ACC112 (cell line): ENCODE data around the gene LHFPL3.

Source experiments
- H2AFZ ChIP-seq: fragments of 200-600 bp; sonication (generic); one replicate; pipeline ENCODE4 v1.6.0; 2017; ENCODE audit warnings: antibody characterized with exemption, low read length; ENCODE audit not compliant: unreplicated experiment
- H3K27ac ChIP-seq: fragments of 200-600 bp; sonication (generic); 2 replicates; pipeline ENCODE4 v1.5.1; 2014; ENCODE audit warnings: low read depth, mild to moderate bottlenecking, antibody characterized with exemption, low read length, moderate library complexity
- H3K27me3 ChIP-seq: fragments of 200-600 bp; sonication (generic); 2 replicates; pipeline ENCODE4 v1.6.1; 2014; ENCODE audit warnings: mild to moderate bottlenecking, antibody characterized with exemption, low read length, moderate library complexity, mixed read lengths; ENCODE audit not compliant: insufficient read depth
- H3K36me3 ChIP-seq: fragments of 200-600 bp; sonication (generic); 2 replicates; pipeline ENCODE4 v1.6.1; 2016; ENCODE audit warnings: mild to moderate bottlenecking, antibody characterized with exemption, low read length, moderate library complexity, mixed read lengths; ENCODE audit not compliant: insufficient read depth
- H3K4me1 ChIP-seq: fragments of 200-600 bp; sonication (generic); one replicate; pipeline ENCODE4 v1.6.1; 2016; ENCODE audit warnings: low read length, mixed read lengths; ENCODE audit not compliant: insufficient read depth, unreplicated experiment, control insufficient read depth
- H3K4me3 ChIP-seq: fragments of 200-600 bp; sonication (generic); 2 replicates; pipeline ENCODE4 v1.5.1; 2014; ENCODE audit warnings: mild to moderate bottlenecking, low read depth, low read length
- H3K79me2 ChIP-seq: fragments of 200-600 bp; sonication (generic); one replicate; pipeline ENCODE4 v1.6.0; 2016; ENCODE audit warnings: low read length; ENCODE audit not compliant: control insufficient read depth, unreplicated experiment, insufficient read depth

The LHFPL3 gene

GRCh38 chr7:104767113-104767512 lies 438.7 kb downstream of the LHFPL3 start:
- Histone ChIP-seq H3K27me3 (peaks cover 48% of the 10 kb centered on the region), H3K4me3 (no peak overlapping the region), H3K27ac (no peak overlapping the region), H3K4me1 (no peaks in the 10 kb centered on the region), H3K36me3 (no peaks in the 10 kb centered on the region), H3K79me2 (no peaks in the 10 kb centered on the region), H2AFZ (no peak overlapping the region)

DNA sequence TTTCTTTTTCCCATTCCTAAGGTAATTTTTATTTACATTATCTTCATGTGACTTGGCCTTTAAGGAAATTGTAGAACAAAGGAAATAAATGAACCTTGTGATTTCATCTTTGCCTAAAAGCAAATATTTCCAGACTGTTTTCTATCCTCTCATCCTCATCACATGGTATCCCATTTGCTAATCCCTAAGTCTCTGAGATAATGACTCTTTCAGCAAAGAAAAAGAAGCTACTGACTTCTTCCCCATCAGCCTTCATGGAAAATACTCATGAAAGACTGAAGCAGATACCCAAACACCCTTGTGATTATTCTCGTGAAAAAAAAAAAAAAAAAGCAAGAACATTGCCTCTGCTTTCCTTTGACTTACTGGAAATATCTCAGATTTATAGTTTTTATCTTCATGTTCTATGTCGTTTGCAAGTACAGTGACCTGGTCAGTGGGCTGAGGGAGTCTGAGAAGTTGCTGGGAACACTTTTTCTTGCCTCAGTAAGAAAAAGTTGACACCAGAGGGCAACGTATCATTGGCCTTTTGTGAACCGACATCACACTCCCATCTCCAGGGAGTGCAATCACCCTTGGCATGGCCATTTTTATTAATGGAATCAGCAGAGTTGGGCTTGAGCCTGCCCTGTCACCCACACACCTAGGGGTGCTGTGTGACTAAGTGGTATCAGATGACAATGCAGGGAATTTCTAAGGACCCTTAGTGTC lies 439.6 kb downstream of the LHFPL3 start:
- Histone ChIP-seq H3K79me2 (no peaks in the 10 kb centered on the region), H3K4me3 (no peak overlapping the region), H2AFZ (no peak overlapping the region), H3K27me3 (peaks cover 53% of the 10 kb centered on the region), H3K36me3 (no peaks in the 10 kb centered on the region), H3K4me1 (no peaks in the 10 kb centered on the region), H3K27ac (no peak overlapping the region)

DNA sequence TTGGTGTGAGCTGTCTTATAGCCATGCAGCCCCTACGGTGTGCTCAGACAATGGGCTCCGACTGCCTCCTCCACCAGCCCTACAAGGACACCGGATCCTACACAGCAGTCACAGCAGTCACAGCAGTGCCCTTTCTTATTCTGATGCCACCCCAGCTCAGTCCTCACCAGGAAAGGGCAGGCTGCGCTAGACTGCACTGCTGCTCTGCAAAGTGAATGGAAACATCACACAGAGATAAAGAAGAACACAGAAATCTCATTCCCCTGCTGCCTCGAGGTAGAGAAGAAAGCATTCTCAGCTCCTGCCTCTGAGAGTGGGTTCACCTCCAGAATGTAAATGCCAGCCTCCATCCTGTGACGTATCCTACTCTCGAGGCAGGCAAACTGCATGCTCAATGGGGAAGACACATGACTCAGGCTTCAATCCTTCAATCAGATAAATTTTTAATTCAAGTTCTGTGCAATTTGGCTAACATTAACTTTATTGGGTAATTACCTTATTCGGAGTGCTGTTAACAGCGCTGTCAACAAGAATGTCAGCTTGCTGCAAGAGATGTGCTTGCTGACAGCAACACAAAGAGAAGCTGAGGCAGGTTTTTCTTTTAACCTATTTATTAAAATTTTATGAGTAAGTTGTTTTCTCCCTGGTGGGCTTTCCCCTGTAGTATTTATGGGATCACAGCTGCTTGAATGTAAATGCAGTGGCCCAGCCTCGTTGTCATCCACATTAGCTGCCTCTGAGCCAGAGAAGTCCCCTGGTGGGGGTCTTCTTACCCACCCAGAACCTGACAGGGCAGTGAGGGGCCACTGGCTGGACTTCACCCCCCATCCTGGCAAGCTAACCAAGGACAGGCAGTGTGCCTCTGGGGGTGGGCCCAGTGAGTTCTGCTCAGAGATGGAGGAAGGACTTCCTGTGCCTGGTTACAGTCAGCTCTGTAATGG lies 444.3 kb downstream of the LHFPL3 start:
- Histone ChIP-seq H3K36me3 (no peaks in the 10 kb centered on the region), H3K79me2 (no peaks in the 10 kb centered on the region), H3K27me3 (peaks cover 43% of the 10 kb centered on the region), H3K4me3 (no peak overlapping the region), H3K27ac (no peak overlapping the region), H2AFZ (no peak overlapping the region), H3K4me1 (no peaks in the 10 kb centered on the region)

GRCh38 chr7:104773796-104774195 lies 445.4 kb downstream of the LHFPL3 start:
- Histone ChIP-seq H2AFZ (no peak overlapping the region), H3K4me3 (no peak overlapping the region), H3K27ac (no peak overlapping the region), H3K79me2 (no peaks in the 10 kb centered on the region), H3K4me1 (no peaks in the 10 kb centered on the region), H3K27me3 (peaks cover 42% of the 10 kb centered on the region), H3K36me3 (no peaks in the 10 kb centered on the region)

DNA sequence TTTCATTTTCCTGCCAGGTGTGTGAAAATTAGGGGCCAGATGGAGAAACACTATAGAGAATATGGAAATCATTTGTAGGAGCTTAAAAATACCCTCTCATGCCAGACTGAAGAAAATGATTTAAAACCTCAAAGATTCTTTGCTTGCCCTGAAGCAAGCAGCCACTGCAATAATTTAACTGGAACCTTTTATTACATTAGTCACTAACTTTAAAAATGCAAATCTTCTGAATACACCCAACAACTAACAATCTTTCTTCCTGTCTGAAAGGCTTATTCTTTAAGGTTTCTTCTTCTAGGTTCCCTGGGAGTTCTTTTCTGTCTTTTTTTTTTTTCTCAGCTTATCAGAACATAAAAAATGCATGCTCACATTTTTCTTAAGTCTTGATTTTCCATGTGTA lies 447.1 kb downstream of the LHFPL3 start:
- Histone ChIP-seq H3K4me1 (no peaks in the 10 kb centered on the region), H3K27ac (no peak overlapping the region), H2AFZ (no peak overlapping the region), H3K36me3 (no peaks in the 10 kb centered on the region), H3K27me3 (peaks cover 48% of the 10 kb centered on the region), H3K4me3 (no peak overlapping the region), H3K79me2 (no peaks in the 10 kb centered on the region)

DNA sequence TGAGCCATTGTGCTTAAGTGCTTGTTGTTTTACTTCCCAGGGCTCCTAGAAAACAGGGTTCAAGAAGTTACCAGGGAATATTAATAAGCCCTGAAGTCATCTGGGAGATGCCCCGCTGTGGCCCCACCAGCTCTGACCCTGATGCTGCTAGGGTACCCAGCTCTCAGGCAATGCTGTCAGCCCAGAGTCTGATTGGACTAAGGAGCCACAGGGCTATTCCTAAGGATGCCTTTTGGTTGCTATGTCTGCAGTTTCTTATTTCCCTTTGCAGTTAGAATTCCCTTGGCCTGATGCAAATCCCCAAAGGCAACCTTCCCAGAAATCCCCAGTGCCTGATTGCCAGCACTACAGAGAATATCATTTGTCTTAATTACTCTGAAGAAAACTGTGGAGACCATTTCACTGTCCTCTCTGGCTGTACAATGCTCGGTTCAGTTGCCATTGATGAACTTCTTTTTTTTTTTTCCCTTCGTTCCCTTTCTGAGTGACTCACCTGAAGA lies 448.9 kb downstream of the LHFPL3 start:
- H3K4me1 ChIP-seq: no peaks in the 10 kb centered on the region
- H3K27ac ChIP-seq: no peak overlapping the region
- no peaks in the 10 kb centered on the region for H3K36me3 ChIP-seq
- no peak overlapping the region for H3K4me3 ChIP-seq
- H2AFZ ChIP-seq: no peak overlapping the region
- H3K79me2 ChIP-seq: no peaks in the 10 kb centered on the region
- peaks cover 55% of the 10 kb centered on the region for H3K27me3 ChIP-seq

DNA sequence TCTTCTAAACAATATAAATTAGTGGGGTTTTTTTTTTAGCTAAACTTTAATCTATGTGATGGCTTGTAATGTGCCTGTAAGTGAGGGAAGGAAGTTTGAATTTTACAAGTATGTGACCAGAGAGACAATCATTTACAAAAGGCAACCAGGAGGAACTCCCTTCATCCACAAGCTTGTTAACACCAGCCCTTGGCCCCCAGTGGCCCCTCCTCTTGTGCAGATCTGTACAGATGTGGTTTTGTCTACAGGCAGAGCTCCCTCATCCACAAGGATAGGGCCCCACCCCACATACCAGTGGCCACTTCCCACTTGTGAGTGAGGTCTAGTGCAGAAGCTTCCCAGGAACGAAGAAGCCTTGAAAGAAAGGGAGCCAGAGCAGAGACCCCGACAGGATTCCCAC lies 451.5 kb downstream of the LHFPL3 start:
- no peaks in the 10 kb centered on the region for H3K79me2 ChIP-seq
- no peak overlapping the region for H2AFZ ChIP-seq
- H3K4me3 ChIP-seq: no peak overlapping the region
- no peaks in the 10 kb centered on the region for H3K36me3 ChIP-seq
- H3K27me3 ChIP-seq: peaks cover 69% of the 10 kb centered on the region
- H3K4me1 ChIP-seq: no peaks in the 10 kb centered on the region
- H3K27ac ChIP-seq: no peak overlapping the region

DNA sequence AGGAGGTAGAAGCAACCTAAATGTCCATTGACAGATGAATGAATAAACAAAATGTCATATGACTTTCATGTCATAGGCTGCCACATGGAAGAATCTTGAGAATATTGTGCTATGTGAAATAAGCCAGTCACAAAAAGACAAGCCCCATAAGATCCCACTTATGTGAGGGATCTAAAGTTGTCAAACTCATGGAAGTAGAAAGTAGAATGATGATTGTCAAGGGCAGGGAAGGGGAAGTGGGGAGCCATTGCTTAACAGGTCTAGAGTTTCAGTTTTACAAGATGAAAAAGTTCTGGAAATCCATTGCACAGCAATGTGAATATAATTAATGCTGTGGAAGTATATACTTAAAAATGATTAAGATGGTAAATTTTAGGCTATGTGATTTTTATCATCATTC lies 456.3 kb downstream of the LHFPL3 start:
- H3K4me1 ChIP-seq: no peaks in the 10 kb centered on the region
- H3K27ac ChIP-seq: no peak overlapping the region
- H3K27me3 ChIP-seq: peaks cover 62% of the 10 kb centered on the region
- H3K79me2 ChIP-seq: no peaks in the 10 kb centered on the region
- H3K36me3 ChIP-seq: no peaks in the 10 kb centered on the region
- H3K4me3 ChIP-seq: no peak overlapping the region
- H2AFZ ChIP-seq: no peak overlapping the region

DNA sequence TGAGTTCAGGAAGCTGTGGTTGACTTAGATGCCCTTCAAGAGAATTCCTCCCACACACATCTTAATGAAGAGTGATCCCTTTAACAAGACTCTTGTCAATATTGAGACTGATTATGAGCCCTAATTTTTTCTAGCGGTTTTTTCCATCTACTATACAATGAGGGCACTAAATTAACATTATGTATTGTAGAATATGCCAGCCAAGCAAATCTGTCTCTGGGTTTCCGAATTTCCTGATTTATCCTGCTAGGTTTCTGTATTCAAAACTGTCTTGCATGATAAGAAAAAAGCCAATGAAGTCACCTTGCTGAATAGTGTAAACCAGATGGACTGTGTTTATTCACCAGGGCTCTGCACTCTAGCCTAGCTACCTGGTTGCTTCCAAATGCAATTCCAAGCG lies 461.4 kb downstream of the LHFPL3 start:
- no peak overlapping the region for H3K27ac ChIP-seq
- no peak overlapping the region for H2AFZ ChIP-seq
- H3K36me3 ChIP-seq: no peaks in the 10 kb centered on the region
- H3K27me3 ChIP-seq: peaks cover 26% of the 10 kb centered on the region
- peaks cover 18% of the 10 kb centered on the region for H3K4me1 ChIP-seq
- no peaks in the 10 kb centered on the region for H3K79me2 ChIP-seq
- no peak overlapping the region for H3K4me3 ChIP-seq

- Histone ChIP-seq H2AFZ (no peak overlapping the region), H3K79me2 (no peaks in the 10 kb centered on the region), H3K27me3 (peaks cover 22% of the 10 kb centered on the region), H3K4me3 (no peak overlapping the region), H3K4me1 (peaks cover 23% of the 10 kb centered on the region), H3K27ac (no peak overlapping the region), H3K36me3 (no peaks in the 10 kb centered on the region)
These were observed 462.0 kb downstream of the LHFPL3 start for GRCh38 chr7:104790440-104790839.
